HAP-1 (cell line): ENCODE results near the gene RAD23A.
"Not testable (repeated sequence)": the region's sequence is repeated elsewhere in the genome, so short reads cannot be mapped to it uniquely, and the experiment has no call there.

ENCODE experiments used
- DNase-seq, 2 experiments: peaks; one replicate each; pipeline ENCODE4 v3.0.0-alpha.2; 2016 to 2020; ENCODE audit warnings: low spot score in 2 of 2
- H3K27me3 ChIP-seq: fragments of 250-450 bp; sonication (Bioruptor Pico); 2 replicates; pipeline ENCODE4 v1.5.1; 2020; ENCODE audit warnings: low read depth, mild to moderate bottlenecking, moderate library complexity
- H3K36me3 ChIP-seq: fragments of 250-450 bp; sonication (Bioruptor Pico); replicated peaks from 2 replicates; pipeline ENCODE4 v1.5.1; 2020; ENCODE audit warnings: mild to moderate bottlenecking
- H3K4me1 ChIP-seq: fragments of 250-450 bp; sonication (Bioruptor Pico); 2 replicates; pipeline ENCODE4 v1.5.1; 2020; ENCODE audit warnings: mild to moderate bottlenecking
- H3K4me3 ChIP-seq: fragments of 250-450 bp; sonication (Bioruptor Pico); 2 replicates; pipeline ENCODE4 v1.5.1; 2020; ENCODE audit warnings: mild to moderate bottlenecking, moderate library complexity
- H3K9me3 ChIP-seq: fragments of 250-450 bp; sonication (Bioruptor Pico); 2 replicates; pipeline ENCODE4 v1.5.1; 2020; ENCODE audit warnings: mild to moderate bottlenecking, moderate library complexity
- in situ Hi-C: fragments of 300-500 bp; cut with MboI; formaldehyde crosslinking; loops from 3 replicates; pipeline ENCODE4 v1.14.3; 2020; ENCODE audit warnings: low sequenced_read_pairs, inconsistent platforms, mixed read lengths

The RAD23A gene

DNA sequence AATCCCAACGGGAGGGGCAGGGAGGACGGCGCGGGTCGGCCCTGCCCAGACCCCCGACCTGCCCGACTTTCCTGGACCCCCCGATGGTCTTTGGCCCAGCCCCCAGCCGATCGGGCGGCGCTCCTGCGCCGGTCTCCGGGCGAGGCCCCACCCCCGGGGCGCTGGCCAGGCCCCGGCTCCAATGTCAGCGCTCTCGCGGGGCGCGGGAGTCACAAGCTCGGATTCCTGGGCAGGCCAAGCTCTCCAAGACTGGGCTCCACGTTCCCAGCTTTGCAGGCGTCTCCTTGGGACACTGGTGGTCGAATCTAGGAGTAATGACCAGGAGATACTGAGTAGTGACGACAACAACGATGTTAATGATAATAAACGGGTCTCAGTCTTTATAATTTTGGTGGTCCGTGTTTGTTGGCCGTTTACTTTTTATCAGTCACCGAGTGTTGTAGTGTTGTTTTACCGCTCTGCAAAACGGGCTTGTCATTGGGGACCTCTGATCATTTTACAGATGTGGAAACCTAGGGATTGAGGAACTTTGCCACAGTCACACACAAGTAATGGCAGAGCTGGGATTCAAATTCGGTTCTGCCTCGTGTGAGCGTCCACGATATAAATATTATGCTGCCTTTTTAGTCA is 545 bp downstream of the RAD23A start:
- in situ Hi-C loops = no loop called here
- H3K4me1 ChIP-seq = 0 out of 2 replicates have a peak, but pooled peaks cover 3% of the 10 kb centered on the region
- no peaks in the 10 kb centered on the region for H3K27me3 ChIP-seq
- H3K4me3 ChIP-seq = peak overlapping the region; percentile 61
- no peaks in the 10 kb centered on the region for H3K9me3 ChIP-seq
- peaks cover 79% of the 10 kb centered on the region for H3K36me3 ChIP-seq
- DNase-seq = peak; percentile 60 to 81

DNA sequence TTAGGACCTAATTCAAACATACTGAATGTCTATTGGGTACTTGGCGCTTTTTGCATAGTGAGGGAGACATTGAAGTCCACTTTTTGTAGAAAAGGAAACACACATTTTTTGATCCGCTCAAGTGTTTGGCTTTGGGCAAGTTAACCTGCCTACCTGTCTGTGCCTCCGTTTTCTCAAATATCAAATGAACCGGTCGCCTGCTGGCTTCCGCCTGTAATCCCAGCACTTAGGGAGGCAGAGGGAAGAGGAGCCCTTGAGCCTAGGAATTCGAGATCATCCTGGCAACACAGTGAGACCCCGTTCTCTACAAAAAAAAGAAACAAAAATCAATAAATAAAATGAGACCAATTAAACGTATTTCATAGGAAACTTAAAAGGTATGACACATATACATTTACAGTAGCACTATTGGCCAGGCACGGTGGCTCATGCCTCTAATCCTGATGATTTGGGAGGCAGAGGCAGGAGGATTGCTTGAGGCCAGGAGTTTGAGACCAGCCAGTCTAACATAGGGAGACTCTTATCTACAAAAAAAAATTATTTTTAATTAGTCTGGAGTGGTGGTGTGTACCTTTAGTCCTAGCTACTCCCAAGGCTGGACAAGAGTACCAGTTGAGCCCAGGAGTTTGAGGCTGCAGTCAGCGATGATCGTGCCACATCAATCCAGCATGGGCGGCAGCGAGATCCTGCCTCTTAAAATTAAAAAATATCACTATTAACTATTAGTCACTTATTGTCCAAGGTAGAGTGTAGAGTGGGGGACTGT is 1.3 kb downstream of the RAD23A start:
- no peak for DNase-seq
- in situ Hi-C loops = no loop called here
- peaks cover 79% of the 10 kb centered on the region for H3K36me3 ChIP-seq

DNA sequence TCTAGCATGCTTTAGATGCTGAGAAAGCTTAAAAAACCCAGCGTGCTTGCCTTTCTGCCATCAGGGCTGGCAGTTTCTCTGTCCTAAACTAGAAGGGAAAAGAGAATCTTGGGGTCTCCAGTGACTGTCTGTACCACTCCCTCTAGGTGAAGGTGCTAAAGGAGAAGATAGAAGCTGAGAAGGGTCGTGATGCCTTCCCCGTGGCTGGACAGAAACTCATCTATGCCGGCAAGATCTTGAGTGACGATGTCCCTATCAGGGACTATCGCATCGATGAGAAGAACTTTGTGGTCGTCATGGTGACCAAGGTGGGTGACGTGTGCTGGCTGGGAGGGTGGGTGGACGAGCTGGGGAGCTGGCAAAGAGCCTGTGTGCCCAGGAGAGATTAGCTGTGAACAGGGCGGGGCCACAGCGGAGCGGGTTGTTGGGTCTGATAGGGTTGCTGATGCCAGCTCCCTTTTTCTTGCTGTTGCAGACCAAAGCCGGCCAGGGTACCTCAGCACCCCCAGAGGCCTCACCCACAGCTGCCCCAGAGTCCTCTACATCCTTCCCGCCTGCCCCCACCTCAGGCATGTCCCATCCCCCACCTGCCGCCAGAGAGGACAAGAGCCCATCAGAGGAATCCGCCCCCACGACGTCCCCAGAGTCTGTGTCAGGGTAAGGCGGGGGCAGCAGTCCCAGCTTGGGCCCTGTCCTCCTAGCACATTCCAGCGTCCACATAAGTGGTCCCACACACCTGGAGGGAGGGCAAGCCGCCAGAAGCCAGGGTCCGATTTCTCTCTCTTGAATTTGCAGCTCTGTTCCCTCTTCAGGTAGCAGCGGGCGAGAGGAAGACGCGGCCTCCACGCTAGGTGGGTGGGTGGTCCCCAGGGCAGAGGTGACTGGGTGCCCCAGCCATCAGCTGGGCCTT is 2.3 kb downstream of the RAD23A start:
- Histone ChIP-seq H3K36me3 (peaks cover 79% of the 10 kb centered on the region), H3K4me3 (no peak overlapping the region)

More for the DNA sequence above, 1.3 kb downstream of the RAD23A start:
- Histone ChIP-seq H3K4me3 (peak overlapping the region; percentile 61), H3K9me3 (no peaks in the 10 kb centered on the region), H3K4me1 (0 out of 2 replicates have a peak, but pooled peaks cover 3% of the 10 kb centered on the region), H3K27me3 (no peaks in the 10 kb centered on the region)

DNA sequence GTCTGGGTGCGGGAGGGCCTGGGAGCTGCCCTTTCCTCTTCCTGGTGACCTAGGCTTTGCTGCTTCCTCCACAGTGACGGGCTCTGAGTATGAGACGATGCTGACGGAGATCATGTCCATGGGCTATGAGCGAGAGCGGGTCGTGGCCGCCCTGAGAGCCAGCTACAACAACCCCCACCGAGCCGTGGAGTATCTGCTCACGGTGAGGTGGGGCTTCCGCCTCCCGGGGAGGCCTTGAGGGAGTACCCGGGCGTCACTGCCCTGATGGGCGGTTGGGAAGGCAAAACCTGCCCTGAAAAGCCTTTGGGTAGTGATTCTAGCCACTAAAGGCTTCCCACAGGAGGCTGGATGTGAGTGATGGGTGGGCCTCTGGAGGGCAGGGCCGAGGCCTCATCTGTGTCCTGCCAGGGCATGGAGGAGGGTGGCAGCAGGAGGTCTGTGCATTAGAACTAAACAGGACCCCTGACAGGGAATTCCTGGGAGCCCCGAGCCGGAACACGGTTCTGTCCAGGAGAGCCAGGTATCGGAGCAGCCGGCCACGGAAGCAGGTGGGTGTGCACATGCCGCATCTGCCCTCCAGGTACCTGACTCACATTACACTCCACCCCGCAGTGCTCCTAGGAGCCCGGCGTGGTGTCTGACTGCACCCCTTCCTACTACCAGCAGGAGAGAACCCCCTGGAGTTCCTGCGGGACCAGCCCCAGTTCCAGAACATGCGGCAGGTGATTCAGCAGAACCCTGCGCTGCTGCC is 3.1 kb downstream of the RAD23A start:
- DNase-seq = no peak
- H3K4me1 ChIP-seq = 0 out of 2 replicates have a peak, but pooled peaks cover 3% of the 10 kb centered on the region
- no peak overlapping the region for H3K4me3 ChIP-seq
- H3K36me3 ChIP-seq = peaks cover 79% of the 10 kb centered on the region
- H3K27me3 ChIP-seq = no peaks in the 10 kb centered on the region
- H3K9me3 ChIP-seq = no peaks in the 10 kb centered on the region
- in situ Hi-C loops = no loop called here

More for the DNA sequence above, 2.3 kb downstream of the RAD23A start:
- no peak for DNase-seq
- Histone ChIP-seq H3K27me3 (no peaks in the 10 kb centered on the region), H3K4me1 (0 out of 2 replicates have a peak, but pooled peaks cover 3% of the 10 kb centered on the region), H3K9me3 (no peaks in the 10 kb centered on the region)
- in situ Hi-C loops = no loop called here

DNA sequence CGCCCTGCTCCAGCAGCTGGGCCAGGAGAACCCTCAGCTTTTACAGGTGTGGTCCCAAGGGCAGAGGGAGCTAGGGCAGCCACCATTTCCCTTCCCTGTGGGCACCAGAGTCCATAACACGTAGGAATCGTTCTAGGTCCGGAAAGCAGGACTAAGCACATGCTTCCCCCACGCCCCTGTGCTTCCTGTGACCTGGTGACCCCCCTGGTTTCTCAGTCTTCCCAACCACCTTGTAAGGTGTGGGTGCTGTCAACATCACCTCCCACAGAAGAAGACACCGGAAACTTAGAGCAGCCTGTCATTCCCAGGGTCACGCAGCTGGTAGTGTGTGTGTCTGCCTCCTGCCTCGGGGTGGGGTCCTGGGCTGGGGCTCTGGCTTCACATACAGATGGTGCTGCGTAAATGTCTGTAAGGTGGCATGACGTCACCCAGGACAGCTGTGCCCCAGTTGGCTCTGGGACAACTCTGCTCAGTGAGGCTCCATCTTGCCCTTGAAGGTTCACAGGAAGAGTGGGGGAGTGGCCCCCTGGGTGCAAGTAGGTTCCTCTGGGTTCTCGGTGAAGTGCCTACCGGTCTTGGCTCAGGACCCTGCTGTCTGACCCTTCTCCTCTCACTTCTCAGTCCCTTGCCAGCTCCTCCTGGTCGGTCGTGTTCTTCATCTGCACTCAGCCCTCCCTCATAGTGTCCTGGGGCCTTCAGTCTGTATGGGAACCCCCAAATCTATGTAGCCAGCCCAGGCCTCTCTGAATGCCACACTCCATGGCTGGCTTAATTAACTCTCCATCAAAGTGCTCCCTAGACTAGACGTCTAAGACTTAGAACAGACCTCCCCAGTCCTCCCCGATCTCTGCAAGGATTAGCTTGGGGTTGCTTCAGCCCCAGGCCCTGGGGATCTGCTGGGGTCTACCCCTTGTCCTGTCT is 4.0 kb downstream of the RAD23A start:
- peaks cover 82% of the 10 kb centered on the region for H3K36me3 ChIP-seq
- H3K4me3 ChIP-seq = no peak overlapping the region
- no peak for DNase-seq
- in situ Hi-C loops = no loop called here
- no peaks in the 10 kb centered on the region for H3K27me3 ChIP-seq
- no peaks in the 10 kb centered on the region for H3K9me3 ChIP-seq
- 0 out of 2 replicates have a peak, but pooled peaks cover 3% of the 10 kb centered on the region for H3K4me1 ChIP-seq

DNA sequence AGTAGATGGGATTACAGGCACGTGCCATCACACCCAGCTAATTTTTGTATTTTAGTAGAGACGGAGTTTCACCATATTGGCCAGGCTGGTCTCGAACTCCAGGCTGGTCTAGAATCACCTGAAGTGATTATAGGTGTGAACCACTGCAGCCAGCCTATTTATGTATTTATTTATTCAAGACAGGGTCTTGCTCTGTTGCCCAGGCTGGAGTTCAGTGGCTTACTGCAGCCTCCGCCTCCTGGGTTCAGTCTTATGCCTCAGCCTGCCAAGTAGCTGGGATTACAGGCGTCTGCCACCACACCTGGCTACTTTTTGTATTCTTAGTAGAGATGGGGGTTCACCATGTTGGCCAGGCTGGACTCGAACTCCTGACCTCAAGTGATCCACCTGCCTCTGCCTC is 6.4 kb downstream of the RAD23A start:
- DNase-seq, H3K4me1 ChIP-seq, H3K4me3 ChIP-seq, in situ Hi-C loops, H3K9me3 ChIP-seq, H3K27me3 ChIP-seq: not testable (repeated sequence)
- peaks cover 82% of the 10 kb centered on the region for H3K36me3 ChIP-seq

DNA sequence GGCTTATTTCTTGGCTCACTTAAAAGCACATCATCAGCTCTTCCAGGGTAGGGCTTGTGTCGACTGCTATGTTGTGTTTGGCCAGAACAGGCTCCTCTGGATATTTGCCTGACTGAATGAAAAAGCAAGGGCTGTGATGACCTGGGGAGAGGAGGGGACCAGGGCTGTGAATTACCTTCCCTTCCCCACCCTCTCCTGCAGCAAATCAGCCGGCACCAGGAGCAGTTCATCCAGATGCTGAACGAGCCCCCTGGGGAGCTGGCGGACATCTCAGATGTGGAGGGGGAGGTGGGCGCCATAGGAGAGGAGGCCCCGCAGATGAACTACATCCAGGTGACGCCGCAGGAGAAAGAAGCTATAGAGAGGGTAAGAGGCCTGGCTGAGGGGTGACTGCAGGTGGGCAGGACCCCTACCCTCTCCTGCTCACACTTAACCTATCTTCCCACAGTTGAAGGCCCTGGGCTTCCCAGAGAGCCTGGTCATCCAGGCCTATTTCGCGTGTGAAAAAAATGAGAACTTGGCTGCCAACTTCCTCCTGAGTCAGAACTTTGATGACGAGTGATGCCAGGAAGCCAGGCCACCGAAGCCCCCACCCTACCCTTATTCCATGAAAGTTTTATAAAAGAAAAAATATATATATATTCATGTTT is 7.0 kb downstream of the RAD23A start:
- Histone ChIP-seq H3K27me3 (no peaks in the 10 kb centered on the region), H3K9me3 (no peaks in the 10 kb centered on the region), H3K36me3 (peaks cover 78% of the 10 kb centered on the region), H3K4me1 (0 out of 2 replicates have a peak, but pooled peaks cover 4% of the 10 kb centered on the region), H3K4me3 (no peak overlapping the region)
- in situ Hi-C loops = no loop called here
- DNase-seq = no peak

DNA sequence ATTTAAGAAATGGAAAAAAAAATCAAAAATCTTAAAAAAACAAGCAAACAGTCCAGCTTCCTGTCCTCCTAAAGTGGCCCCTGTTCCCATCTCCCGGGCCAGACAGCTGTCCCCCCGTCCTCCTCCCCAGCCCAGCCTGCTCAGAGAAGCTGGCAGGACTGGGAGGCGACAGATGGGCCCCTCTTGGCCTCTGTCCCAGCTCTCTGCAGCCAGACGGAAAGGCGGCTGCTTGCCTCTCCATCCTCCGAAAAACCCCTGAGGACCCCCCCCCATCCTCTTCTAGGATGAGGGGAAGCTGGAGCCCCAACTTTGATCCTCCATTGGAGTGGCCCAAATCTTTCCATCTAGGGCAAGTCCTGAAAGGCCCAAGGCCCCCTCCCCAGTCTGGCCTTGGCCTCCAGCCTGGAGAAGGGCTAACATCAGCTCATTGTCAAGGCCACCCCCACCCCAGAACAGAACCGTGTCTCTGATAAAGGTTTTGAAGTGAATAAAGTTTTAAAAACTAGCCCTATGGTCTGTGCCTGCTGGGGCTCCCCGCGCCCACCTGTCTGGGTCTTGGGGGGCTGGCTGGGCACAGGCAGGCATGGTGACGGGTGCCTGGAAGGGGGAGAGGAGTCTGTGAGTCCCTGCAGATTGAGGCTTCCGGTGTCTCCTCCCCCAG is 7.6 kb downstream of the RAD23A start:
- DNase-seq = no peak
- H3K36me3 ChIP-seq = peaks cover 72% of the 10 kb centered on the region
- H3K4me3 ChIP-seq = no peak overlapping the region

DNA sequence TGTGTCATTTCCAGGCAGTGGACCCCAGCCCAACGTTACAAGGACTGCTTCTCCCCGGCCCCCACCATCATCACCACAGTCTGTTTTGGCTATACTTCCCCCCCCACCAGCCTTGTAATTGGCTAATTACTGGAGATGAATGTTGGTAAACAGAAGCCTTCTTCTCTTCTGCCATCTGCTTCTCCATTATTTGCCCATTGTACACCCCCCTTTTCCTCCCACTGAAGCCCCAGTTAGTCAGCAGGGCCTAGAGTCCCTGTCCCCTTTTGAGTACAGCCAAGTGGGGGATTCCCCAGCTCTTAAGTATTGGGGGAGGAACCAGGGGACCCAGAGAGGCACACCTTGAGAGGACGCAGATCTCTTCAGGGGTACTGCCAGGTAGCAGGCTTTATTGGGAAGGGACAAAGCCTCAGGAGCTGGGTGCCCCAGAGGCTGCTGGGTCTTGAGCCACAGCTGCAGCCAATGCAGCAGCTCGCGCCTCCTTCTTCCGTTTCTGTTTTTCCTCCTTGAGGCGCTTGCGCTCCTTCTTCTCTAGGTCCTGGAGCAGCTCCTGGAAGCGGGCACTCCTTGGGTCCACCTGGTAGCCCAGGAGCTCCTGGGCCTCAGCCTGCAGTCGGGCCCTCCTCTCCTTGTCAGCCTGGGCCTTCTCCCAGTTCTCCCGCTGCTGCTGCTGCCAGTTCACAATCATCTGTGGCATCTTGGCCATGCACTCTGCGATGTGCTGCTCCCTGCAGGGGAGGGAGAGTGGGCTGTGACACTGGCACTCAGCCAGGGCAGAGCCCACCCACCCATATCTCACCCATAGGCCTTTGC is 8.3 kb downstream of the RAD23A start:
- H3K4me3 ChIP-seq = no peak overlapping the region
- H3K36me3 ChIP-seq = peaks cover 65% of the 10 kb centered on the region
- H3K9me3 ChIP-seq = no peaks in the 10 kb centered on the region
- in situ Hi-C loops = no loop called here
- H3K4me1 ChIP-seq = 0 out of 2 replicates have a peak, but pooled peaks cover 4% of the 10 kb centered on the region
- DNase-seq = no peak
- H3K27me3 ChIP-seq = no peaks in the 10 kb centered on the region

More for the DNA sequence above, 7.6 kb downstream of the RAD23A start:
- in situ Hi-C loops = no loop called here
- Histone ChIP-seq H3K27me3 (no peaks in the 10 kb centered on the region), H3K9me3 (no peaks in the 10 kb centered on the region), H3K4me1 (0 out of 2 replicates have a peak, but pooled peaks cover 4% of the 10 kb centered on the region)

DNA sequence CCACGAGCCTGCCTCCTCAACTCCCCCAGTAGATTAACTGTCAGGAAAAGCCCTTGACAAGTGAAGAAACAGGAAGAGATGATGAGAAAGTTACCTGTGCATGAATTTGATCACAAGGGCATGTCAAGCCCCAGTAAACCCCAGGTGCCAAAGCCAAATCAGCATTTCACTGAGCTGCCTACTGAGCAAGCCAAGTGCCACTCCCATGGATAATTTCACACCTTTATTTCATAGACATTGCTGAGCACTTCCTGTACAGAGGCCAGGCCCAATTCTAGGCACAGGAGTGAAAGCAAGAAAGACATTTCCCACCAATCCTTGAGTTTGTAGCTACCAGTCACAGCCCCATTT is 8.9 kb downstream of the RAD23A start:
- DNase-seq = no peak
- in situ Hi-C loops = no loop called here
- Histone ChIP-seq H3K4me3 (no peak overlapping the region), H3K27me3 (no peaks in the 10 kb centered on the region), H3K9me3 (no peaks in the 10 kb centered on the region), H3K36me3 (peaks cover 59% of the 10 kb centered on the region), H3K4me1 (0 out of 2 replicates have a peak, but pooled peaks cover 4% of the 10 kb centered on the region)

DNA sequence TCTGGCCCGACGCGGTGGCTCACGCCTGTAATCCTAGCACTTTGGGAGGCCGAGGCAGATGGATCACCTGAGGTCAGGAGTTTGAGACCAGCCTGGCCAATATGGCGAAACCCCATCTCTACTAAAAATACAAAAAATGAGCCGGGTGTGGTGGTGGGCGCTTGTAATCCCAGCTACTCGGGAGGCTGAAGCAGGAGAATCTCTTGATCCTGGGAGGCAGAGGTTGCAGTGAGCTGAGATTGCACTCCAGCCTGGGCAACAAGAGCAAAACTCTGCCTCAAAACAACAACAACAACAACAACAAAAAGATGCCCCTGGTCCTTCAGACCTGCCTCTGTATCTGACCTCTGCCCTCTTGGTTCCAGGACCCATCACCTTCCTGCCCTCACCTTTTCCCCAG is 9.9 kb downstream of the RAD23A start:
- H3K9me3 ChIP-seq, H3K27me3 ChIP-seq, DNase-seq, in situ Hi-C loops, H3K4me1 ChIP-seq: not testable (repeated sequence)
- H3K4me3 ChIP-seq = peak overlapping the region; percentile 84
- H3K36me3 ChIP-seq = peaks cover 49% of the 10 kb centered on the region
